LNCAP (cell line): ENCODE data around the gene DLGAP1.

ENCODE experiments used
- CTCF ChIP-seq: fragments of 450-650 bp; IDR thresholded peaks from 2 replicates; pipeline ENCODE4 v1.5.1; 2017; ENCODE audit warnings: mild to moderate bottlenecking

The DLGAP1 gene

DNA sequence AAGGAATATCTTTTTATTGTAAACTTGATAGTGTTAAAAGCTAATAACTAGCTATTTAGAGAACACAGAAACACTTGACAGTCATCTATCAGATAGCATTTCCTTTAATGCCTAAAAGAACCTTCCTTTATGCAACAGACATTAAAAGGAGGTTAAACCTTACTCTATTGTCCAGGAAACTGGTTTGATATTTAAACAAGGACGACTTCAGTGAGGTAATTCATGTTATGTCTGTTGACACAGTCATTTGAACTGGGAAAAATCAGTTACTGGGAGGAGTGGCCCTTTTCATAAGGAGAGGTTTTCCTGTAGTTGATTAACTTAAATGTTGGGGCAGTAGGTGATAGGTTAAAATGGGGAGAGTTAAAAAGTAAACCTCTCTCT is 998.4 kb downstream of the DLGAP1 start:
- no peak for TF ChIP-seq CTCF

DNA sequence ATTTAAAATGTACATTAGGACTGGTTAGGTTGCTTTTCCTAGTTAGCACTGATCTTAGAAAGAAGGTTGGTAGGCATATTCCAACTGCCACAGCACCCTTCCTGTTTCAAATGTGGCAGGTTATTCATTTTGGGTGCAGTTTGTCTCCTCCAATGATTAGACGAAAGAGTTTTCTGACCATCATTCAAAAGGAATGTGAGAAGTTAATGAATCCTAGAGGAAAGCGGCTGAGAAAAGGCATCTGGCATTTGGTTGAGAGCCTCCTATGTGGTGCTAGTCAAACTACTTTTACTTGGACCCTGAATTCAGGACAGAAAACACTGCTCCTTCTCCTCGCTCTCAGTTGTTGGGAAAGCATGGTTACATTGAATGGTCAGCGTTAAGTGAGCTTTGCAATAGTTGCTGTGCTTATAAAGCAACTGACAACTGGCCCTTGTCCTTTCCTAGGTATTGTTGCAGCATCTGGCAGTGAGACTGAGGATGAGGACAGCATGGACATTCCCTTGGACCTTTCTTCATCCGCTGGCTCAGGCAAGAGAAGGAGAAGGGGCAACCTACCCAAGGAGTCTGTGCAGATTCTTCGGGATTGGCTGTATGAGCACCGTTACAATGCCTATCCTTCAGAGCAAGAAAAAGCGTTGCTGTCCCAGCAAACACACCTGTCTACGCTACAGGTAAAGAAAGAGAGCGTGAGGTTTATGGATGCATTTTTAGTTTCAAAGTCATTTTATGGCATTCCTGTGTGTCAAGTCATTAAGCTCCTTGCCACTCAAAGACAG is 999.0 kb downstream of the DLGAP1 start:
- TF ChIP-seq CTCF: no peak

DNA sequence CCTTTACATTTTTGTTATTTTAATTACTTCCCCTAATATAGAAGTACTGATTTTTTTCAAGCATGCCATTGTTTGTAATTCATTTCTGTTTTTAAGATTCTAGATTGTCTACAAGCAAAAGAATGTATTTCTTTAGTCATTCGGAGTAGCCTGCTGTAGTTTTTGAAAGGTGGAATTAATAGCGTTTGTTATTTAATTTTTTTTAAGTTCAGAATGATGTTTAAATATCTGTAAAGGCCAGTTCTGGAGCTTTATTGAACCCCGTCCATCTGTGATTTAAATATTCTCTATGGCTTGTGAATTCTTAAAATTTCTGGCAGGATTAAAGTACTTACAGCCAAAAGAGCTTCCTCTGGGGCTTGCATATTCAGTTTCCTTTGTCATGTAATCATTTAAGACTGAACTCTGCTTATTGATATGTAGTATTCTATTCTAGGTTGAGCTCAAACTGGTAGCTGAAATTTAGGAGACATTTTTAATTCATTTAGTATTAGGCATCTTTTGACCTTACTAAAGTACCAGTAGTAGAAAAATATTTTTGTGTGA is 999.9 kb downstream of the DLGAP1 start:
- peak; percentile 19; the same call in 1 of the 2 replicates for TF ChIP-seq CTCF

GRCh38 chr18:3454365-3455089 is 1000.6 kb downstream of the DLGAP1 start:
- TF ChIP-seq CTCF: peak; percentile 81

- TF ChIP-seq CTCF: no peak
Observed at GRCh38 chr18:3453540-3454364, 1001.4 kb downstream of the DLGAP1 start.

DNA sequence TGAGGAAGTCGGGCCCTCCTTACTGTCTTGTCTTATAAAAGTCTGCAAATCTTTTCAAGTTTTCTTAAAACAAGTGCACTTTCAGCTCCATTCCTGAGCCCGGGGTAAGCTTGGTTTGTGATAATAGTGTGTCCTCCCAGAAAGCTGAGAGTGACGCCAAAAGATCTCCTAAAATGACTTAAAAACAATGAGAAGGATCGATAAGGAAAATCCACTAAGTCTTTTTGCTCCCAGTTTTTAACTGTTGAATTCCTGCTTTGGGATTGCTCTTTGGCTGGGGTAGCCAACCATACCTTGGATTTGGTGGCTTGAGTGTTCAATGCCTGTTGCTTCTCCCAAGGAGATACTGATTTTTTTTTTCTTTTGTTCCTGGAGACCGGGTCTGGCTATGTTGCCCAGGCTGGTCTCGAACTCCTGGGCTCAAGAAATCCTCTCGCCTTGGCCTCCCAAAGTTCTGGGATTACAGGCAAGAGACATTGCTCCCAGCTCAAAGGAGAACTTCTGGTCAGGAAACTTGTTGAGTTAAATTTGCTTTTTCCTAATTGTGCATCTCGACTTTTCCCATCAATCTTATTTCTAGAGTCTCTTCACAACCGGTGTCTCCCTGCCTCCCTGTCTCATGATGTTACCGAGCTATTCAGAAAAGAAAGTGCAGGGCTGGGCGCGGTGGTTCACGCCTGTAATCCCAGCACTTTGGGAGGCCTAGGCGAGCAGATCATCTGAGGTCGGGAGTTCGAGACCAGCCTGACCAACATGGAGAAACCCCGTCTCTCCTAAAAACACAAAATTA is 1002.2 kb downstream of the DLGAP1 start:
- TF ChIP-seq CTCF: no peak
